Measurements from ENCODE around the gene SLC2A1.
"Not testable (repeated sequence)": the region's sequence is repeated elsewhere in the genome, so short reads cannot be mapped to it uniquely, and the experiment has no call there.

SLC2A1 gene

DNA sequence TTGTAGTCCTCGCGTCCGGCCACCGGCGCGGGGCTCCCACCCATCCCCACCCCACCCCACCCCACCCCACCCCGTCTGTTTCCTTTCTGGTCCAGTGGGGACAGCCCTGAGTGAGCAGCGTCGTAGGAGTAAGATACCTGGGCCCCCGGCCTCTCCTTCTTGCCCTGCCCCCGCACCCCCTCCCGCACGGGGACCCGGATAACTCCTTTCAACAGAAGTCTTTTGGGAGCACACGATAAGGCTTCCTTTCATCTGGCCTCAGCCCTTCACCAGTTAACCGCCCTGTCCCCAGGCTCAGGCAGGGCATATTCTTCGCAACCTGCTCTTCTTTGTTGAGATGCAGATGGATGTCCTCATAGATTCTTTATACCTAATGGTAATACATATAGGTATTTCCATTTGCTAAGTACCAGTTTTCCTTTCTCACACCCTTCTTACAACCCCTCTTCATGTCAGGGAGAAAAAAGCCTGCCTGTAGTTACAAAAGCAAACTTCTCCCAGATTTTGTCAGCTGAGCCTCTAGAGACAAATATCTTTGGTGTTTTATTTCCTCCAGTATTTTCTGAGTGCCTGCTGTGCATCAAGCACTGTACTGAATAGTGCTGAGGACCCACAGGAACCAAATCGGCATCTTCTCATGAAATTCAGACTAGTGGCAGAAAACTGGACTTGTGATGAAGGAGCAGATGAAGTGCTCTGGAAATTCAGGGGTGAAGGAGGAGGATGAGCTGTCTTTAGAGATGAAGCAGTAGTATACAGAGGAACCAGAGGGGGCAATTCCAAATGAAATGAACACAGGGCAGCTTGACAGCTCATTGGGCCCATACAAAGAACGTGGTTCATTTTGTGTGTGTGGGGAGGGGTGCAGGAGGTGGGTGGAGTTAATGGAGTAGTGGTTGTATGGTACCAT, 33.6 kb downstream of the SLC2A1 start:
- H3K4me1 ChIP-seq (ENCODE audit: control insufficient read depth, insufficient read depth, low read length, poor library complexity, severe bottlenecking), result peaks cover 7% of the 10 kb centered on the region
- 24 to 29% methylated on average over 6 to 8 of the region's 19 CpGs for WGBS, 2 experiments (ENCODE audit: insufficient coverage in 2 of 2)
- peak overlapping the region; percentile 83 for H3K27ac ChIP-seq (ENCODE audit: low read depth, low read length, severe bottlenecking)
- H3K36me3 ChIP-seq (ENCODE audit: control insufficient read depth, insufficient read depth, low read length), result peaks cover 47% of the 10 kb centered on the region
- H3K9me3 ChIP-seq (ENCODE audit: control insufficient read depth, low read length), result no peaks in the 10 kb centered on the region
- peak overlapping the region; percentile 56 for H3K4me3 ChIP-seq (ENCODE audit: extremely low read depth, insufficient read depth, low read length, poor library complexity, severe bottlenecking)

DNA sequence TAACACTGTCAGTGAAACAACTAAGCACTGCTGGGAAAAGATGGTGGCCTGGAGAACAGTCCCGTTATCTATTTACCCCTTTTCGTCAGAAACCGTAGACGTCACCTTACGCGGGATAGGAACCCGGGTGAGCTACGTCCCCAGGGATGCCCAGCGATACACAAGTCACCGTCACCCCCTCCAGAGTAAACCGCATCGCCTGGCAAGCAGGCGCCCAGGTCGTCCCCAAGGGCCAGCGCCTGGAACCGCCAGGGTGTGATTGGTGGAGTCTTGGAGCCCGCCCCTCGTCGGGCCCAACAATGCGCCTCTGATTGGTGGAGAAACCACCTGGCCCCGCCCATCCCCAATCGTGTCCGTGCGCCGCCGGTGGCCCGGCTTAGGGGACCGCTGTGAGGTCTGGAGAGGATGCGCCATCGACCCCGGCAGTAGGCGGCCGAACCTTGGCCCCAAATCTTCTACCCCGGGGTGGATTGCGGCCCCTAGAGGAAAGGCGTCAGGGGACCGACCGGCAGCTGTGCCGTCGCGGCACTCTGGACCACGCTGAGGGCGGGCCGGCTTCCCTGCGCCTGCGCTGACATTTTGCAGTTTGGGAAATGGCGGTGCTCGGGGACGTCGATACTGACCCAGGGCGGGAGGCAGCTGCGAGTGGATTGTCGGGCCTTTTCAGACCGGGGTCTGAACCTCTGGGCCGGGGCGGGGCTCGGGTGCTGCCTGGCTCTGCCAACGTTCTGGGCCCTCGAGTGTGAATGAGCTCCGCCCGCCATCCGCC, 34.4 kb downstream of the SLC2A1 start:
- WGBS, 2 experiments (ENCODE audit: insufficient coverage in 2 of 2), result 1% methylated on average over 42 to 54 of the region's 62 CpGs
- Histone ChIP-seq H3K27ac (ENCODE audit: low read depth, low read length, severe bottlenecking) (peak overlapping the region; percentile 83), H3K36me3 (ENCODE audit: control insufficient read depth, insufficient read depth, low read length) (peaks cover 39% of the 10 kb centered on the region), H3K9me3 (ENCODE audit: control insufficient read depth, low read length) (no peaks in the 10 kb centered on the region), H3K4me1 (ENCODE audit: control insufficient read depth, insufficient read depth, low read length, poor library complexity, severe bottlenecking) (peaks cover 7% of the 10 kb centered on the region), H3K4me3 (ENCODE audit: extremely low read depth, insufficient read depth, low read length, poor library complexity, severe bottlenecking) (peak overlapping the region; percentile 56)

DNA sequence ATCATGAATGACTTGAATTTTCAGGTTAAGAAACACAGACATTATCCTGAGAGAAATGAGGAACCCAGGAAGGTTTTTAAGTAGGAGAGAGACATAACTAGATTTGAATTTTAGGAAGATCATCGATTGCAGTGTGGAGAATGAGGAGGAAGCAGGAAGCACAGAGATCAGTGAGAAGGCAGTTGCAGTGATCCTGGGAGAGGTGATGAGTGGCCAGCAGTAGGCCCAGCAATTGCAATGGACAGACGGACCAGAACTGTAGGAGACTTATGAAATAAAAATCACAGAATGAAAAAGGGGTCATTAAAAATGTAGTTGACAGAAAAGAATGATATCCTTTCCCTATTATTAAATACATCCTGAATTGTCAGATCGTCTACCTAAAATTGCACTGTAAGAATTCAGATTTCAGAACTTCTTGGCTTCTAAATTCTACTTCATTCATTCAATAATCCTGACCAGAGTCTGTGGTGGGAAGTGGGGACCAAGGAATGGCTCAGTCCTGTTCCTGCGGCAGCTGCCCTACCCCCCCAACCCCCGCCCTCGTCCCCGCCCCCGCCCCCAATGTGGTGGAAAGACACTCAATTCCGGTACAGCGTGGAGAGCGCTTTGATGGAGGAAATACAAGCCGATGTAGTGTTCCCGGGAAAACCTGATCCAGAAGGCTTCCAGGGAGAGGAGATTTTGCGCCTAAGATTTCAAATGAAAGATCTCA, 35.1 kb downstream of the SLC2A1 start:
- Histone ChIP-seq H3K4me1 (ENCODE audit: control insufficient read depth, insufficient read depth, low read length, poor library complexity, severe bottlenecking) (peaks cover 7% of the 10 kb centered on the region), H3K36me3 (ENCODE audit: control insufficient read depth, insufficient read depth, low read length) (peaks cover 31% of the 10 kb centered on the region), H3K9me3 (ENCODE audit: control insufficient read depth, low read length) (no peaks in the 10 kb centered on the region), H3K27ac (ENCODE audit: low read depth, low read length, severe bottlenecking) (peak overlapping the region; percentile 83), H3K4me3 (ENCODE audit: extremely low read depth, insufficient read depth, low read length, poor library complexity, severe bottlenecking) (peak overlapping the region; percentile 56)
- 13 to 21% methylated on average over 6 to 8 of the region's 14 CpGs for WGBS, 2 experiments (ENCODE audit: insufficient coverage in 2 of 2)

DNA sequence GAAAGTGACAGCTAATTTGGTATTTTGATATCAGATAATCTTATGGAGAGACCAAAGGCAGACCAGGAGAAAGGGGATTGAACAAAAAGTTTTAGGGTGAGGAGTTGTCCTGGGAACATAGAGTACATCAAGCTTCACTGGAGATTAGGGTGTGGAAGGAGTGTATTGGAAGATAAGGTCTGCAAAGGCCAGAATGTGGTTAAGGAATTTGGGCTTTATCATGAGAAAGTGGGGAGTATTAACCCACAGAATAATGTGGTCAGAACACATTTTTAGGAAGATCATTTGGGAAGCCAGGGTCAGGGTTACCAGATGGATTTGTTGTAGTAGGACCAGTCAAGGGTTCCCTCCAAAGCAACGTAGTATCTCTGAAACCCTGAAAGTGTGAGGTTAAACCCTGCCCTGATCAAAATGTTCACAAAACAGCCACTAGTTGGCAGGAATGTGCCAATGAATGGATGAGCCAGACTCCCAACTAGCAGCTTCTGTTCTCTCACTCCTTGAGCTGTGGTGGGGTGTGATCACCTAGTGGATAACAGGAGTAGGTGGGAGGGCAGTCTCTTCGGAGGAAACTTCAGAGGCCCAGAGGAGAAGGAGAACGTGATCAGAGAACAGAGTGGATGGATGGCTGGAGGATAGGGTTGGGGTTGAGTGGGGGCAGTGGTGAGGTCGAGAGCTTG, 35.8 kb downstream of the SLC2A1 start:
- Histone ChIP-seq H3K9me3 (ENCODE audit: control insufficient read depth, low read length) (no peaks in the 10 kb centered on the region), H3K36me3 (ENCODE audit: control insufficient read depth, insufficient read depth, low read length) (peaks cover 24% of the 10 kb centered on the region), H3K4me3 (ENCODE audit: extremely low read depth, insufficient read depth, low read length, poor library complexity, severe bottlenecking) (no peak overlapping the region), H3K27ac (ENCODE audit: low read depth, low read length, severe bottlenecking) (no peak overlapping the region), H3K4me1 (ENCODE audit: control insufficient read depth, insufficient read depth, low read length, poor library complexity, severe bottlenecking) (peaks cover 7% of the 10 kb centered on the region)
- WGBS, 2 experiments (ENCODE audit: insufficient coverage in 2 of 2), result 22 to 27% methylated on average over 3 of the region's 4 CpGs

DNA sequence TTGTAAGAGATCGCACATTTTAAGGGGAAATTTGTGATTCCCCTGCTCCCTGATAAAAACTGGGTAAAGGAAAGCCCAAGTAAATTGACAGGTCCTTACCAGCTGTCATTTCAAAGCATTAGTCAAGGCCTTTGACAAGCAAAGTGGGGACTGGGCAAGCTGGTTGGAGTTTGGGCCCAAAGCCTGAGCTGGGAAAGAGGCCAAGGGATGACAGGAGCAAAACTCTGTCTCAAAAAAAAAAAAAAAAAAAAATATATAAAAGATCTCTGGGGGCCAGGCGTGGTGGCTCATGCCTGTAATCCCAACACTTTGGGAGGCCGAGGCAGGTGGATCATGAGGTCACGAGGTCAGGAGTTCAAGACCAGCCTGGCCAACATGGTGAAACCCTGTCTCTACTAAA, 36.9 kb downstream of the SLC2A1 start:
- Histone ChIP-seq H3K4me1 (ENCODE audit: control insufficient read depth, insufficient read depth, low read length, poor library complexity, severe bottlenecking) (peaks cover 7% of the 10 kb centered on the region), H3K27ac (ENCODE audit: low read depth, low read length, severe bottlenecking) (no peak overlapping the region), H3K4me3 (ENCODE audit: extremely low read depth, insufficient read depth, low read length, poor library complexity, severe bottlenecking) (no peak overlapping the region), H3K9me3 (ENCODE audit: control insufficient read depth, low read length) (peaks cover 6% of the 10 kb centered on the region), H3K36me3 (ENCODE audit: control insufficient read depth, insufficient read depth, low read length) (peaks cover 14% of the 10 kb centered on the region)
- WGBS, 2 experiments (ENCODE audit: insufficient coverage in 2 of 2), result 95% methylated on average over 4 of the region's 4 CpGs; no CpG with 5 or more reads in 1 of the 2 experiments

DNA sequence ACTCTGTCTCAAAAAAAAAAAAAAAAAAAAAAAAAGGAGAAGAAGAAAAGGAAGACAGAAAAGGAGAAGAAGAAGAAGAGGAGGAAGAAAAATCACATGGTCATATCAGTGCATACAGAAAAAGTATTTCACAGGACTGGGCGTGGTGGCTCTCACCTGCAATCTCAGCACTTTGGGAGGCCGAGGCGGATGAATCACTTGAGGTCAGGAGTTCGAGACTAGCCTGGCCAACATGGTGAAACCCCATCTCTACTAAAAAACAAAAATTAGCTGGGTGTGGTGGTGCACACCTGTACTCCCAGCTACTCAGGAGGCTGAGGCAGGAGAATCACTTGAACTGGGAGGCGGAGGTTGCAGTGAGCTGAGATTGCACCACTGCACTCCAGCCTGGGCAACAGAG, 39.0 kb downstream of the SLC2A1 start:
- H3K9me3 ChIP-seq (ENCODE audit: control insufficient read depth, low read length), result peaks cover 14% of the 10 kb centered on the region
- H3K27ac ChIP-seq (ENCODE audit: low read depth, low read length, severe bottlenecking); H3K4me1 ChIP-seq (ENCODE audit: control insufficient read depth, insufficient read depth, low read length, poor library complexity, severe bottlenecking); H3K4me3 ChIP-seq (ENCODE audit: extremely low read depth, insufficient read depth, low read length, poor library complexity, severe bottlenecking); H3K36me3 ChIP-seq (ENCODE audit: control insufficient read depth, insufficient read depth, low read length): not testable (repeated sequence)
- WGBS, 2 experiments (ENCODE audit: insufficient coverage in 2 of 2), result 88 to 90% methylated on average over 3 to 4 of the region's 5 CpGs

DNA sequence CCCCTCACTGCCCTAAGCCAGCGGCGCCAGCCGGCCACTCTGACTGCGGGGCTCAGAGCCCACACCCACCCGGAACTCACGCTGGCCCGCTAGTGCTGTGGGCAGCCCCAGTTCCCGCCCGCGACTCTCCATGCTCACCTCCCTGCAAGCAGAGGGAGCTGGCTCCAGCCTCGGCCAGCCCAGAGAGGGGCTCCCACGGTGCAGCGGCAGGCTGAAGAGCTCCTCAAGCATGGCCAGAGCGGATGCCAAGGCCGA, 41.5 kb downstream of the SLC2A1 start:
- WGBS, 2 experiments (ENCODE audit: insufficient coverage in 2 of 2), result 97 to 98% methylated on average over 15 of the region's 15 CpGs

DNA sequence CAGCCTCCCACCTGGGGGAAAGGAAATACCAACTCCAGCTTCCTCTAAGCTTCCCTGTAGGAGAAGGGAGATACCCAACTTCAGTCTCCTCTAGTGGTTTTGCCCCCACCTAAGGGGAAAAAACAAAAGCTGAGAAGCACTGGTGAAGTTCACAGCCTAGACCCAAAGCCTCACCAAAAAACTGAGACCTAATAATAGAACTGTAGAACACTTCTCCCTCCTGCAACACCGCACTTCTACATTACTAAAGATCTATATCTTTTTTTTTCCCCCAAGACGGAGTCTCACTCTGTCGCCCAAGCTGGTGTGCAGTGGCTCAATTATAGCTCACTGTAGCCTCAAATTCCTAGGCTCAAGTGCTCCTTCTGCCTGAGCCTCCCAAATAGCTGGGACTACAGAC, 43.2 kb downstream of the SLC2A1 start:
- no peak overlapping the region for H3K4me3 ChIP-seq (ENCODE audit: extremely low read depth, insufficient read depth, low read length, poor library complexity, severe bottlenecking)
- 100% methylated on average over 3 of the region's 3 CpGs; no CpG with 5 or more reads in 1 of the 2 experiments for WGBS, 2 experiments (ENCODE audit: insufficient coverage in 2 of 2)
- no peaks in the 10 kb centered on the region for H3K4me1 ChIP-seq (ENCODE audit: control insufficient read depth, insufficient read depth, low read length, poor library complexity, severe bottlenecking)
- no peaks in the 10 kb centered on the region for H3K36me3 ChIP-seq (ENCODE audit: control insufficient read depth, insufficient read depth, low read length)
- no peak overlapping the region for H3K27ac ChIP-seq (ENCODE audit: low read depth, low read length, severe bottlenecking)
- peaks cover 24% of the 10 kb centered on the region for H3K9me3 ChIP-seq (ENCODE audit: control insufficient read depth, low read length)

More for the DNA sequence above, 41.5 kb downstream of the SLC2A1 start:
- Histone ChIP-seq H3K27ac (ENCODE audit: low read depth, low read length, severe bottlenecking) (no peak overlapping the region), H3K4me1 (ENCODE audit: control insufficient read depth, insufficient read depth, low read length, poor library complexity, severe bottlenecking) (no peaks in the 10 kb centered on the region), H3K9me3 (ENCODE audit: control insufficient read depth, low read length) (peaks cover 24% of the 10 kb centered on the region), H3K36me3 (ENCODE audit: control insufficient read depth, insufficient read depth, low read length) (no peaks in the 10 kb centered on the region), H3K4me3 (ENCODE audit: extremely low read depth, insufficient read depth, low read length, poor library complexity, severe bottlenecking) (no peak overlapping the region)

DNA sequence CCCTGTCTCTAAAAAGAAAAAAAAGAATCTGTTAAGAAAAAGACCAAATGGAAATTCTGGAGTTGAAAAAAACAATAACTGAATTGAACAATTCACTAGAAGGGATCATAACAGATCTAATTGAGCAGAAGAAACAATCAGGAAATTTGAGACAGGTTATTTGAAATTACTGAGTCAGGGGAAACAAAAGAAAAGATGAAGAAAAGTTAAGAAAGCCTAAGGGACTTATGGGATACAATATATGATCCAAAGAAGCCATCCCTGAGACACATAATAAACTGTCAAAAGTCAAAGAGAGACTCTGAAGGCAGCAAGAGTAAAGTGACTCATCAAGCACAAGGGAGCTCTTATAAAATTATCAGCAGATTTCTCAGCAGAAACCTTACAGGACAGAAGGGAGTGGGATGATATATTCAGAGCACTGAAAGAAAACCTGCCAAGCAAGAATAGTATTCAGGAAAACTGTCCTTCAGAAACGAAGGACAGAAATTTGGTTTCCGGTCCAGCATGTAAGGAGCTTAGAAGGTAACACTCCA, 44.5 kb downstream of the SLC2A1 start:
- no peaks in the 10 kb centered on the region for H3K4me1 ChIP-seq (ENCODE audit: control insufficient read depth, insufficient read depth, low read length, poor library complexity, severe bottlenecking)
- H3K27ac ChIP-seq (ENCODE audit: low read depth, low read length, severe bottlenecking), result no peak overlapping the region
- H3K9me3 ChIP-seq (ENCODE audit: control insufficient read depth, low read length), result peaks cover 24% of the 10 kb centered on the region
- H3K36me3 ChIP-seq (ENCODE audit: control insufficient read depth, insufficient read depth, low read length), result no peaks in the 10 kb centered on the region
- no peak overlapping the region for H3K4me3 ChIP-seq (ENCODE audit: extremely low read depth, insufficient read depth, low read length, poor library complexity, severe bottlenecking)
- WGBS, 2 experiments (ENCODE audit: insufficient coverage in 2 of 2), result 100% methylated on average over 2 of the region's 2 CpGs; no CpG with 5 or more reads in 1 of the 2 experiments
